ENCODE measurements around the gene PALLD. TPM values are rescaled to one million over a fixed set of nuclear protein-coding genes. Genes with fewer than 3 reads are reported as not detected.

Gene PALLD
- total and polyA plus RNA-seq, 2 of the 8 experiments (the other 6 are each of a cell fraction or from before 2014, with no cell fraction given) = 10.5 to 25.0 TPM

GRCh38 chr4:168484626-168485025, 12.2 kb upstream of the PALLD start:
- H2BK120ac ChIP-seq (replicated peaks; ENCODE audit: low read depth, low read length) = no peak overlapping the region
- no peak overlapping the region for H2BK15ac ChIP-seq (ENCODE audit: low read length)
- H2AK5ac ChIP-seq (ENCODE audit: low read depth, low read length) = no peak overlapping the region
- H4K5ac ChIP-seq (ENCODE audit: insufficient read length, low read depth, low read length) = no peak overlapping the region
- H3K4me1 ChIP-seq (replicated peaks in 1 of 4; ENCODE audit: control insufficient read depth in 3 of 4, insufficient read depth in 4 of 4, low read length in 3 of 4) = peaks cover 0 to 2% (median 0%) of the 10 kb centered on the region in 4 experiments; a peak in 1 of 7 replicates
- H4K20me1 ChIP-seq (replicated peaks in 1 of 2; ENCODE audit: control insufficient read depth in 1 of 2, insufficient read depth in 2 of 2, low read length in 2 of 2) = no peaks in the 10 kb centered on the region
- no peak overlapping the region for H2BK5ac ChIP-seq (ENCODE audit: low read depth, low read length)
- no peak overlapping the region for H3K27ac ChIP-seq (ENCODE audit: low read depth, low read length)
- ChIA-PET POLR2A (ENCODE audit: partially characterized antibody) (no interaction called here), CTCF (ENCODE audit: partially characterized antibody) (no interaction called here)
- H3K23ac ChIP-seq (ENCODE audit: insufficient read length) = no peak overlapping the region
- no peak for FAIRE-seq
- H3K79me2 ChIP-seq (ENCODE audit: control insufficient read depth in 1 of 2, insufficient read depth in 2 of 2, low read length in 2 of 2) = no peaks in the 10 kb centered on the region
- no peak overlapping the region for H3K4me2 ChIP-seq (ENCODE audit: insufficient read depth in 1 of 2, low read depth in 2 of 2, low read length in 2 of 2)
- H4K8ac ChIP-seq (ENCODE audit: extremely low read depth, insufficient read depth, low read length) = no peak overlapping the region
- no peak overlapping the region for H3K4ac ChIP-seq (replicated peaks; ENCODE audit: insufficient read length, low read depth, low read length)
- H3K4me3 ChIP-seq (ENCODE audit: extremely low read depth in 1 of 4, insufficient read depth in 2 of 4, low read depth in 3 of 4, low read length in 4 of 4) = no peak overlapping the region
- H3K79me1 ChIP-seq (ENCODE audit: low read depth, low read length) = no peaks in the 10 kb centered on the region
- no peak overlapping the region for H3K18ac ChIP-seq (ENCODE audit: extremely low read depth, low read length)
- H2BK20ac ChIP-seq (ENCODE audit: low read length) = no peak overlapping the region
- H4K91ac ChIP-seq (replicated peaks; ENCODE audit: insufficient read length, low read length) = no peak overlapping the region
- H3K27me3 ChIP-seq (replicated peaks in 1 of 4; ENCODE audit: control insufficient read depth in 3 of 4, extremely low read depth in 1 of 4, insufficient read depth in 3 of 4, low read length in 3 of 4) = peaks cover 0 to 2% (median 0%) of the 10 kb centered on the region in 4 experiments; a peak in 2 of 7 replicates
- H3K23me2 ChIP-seq (ENCODE audit: low read depth, low read length) = no peaks in the 10 kb centered on the region; the same call in 1 of the 2 replicates
- no peak overlapping the region for H2AFZ ChIP-seq (ENCODE audit: low read length)
- no peak overlapping the region for H3K14ac ChIP-seq (ENCODE audit: insufficient read length)
- H3K9me3 ChIP-seq (ENCODE audit: insufficient read depth in 2 of 2, low read depth in 1 of 2, low read length in 1 of 2) = no peaks in the 10 kb centered on the region
- no peak overlapping the region for H3K56ac ChIP-seq (replicated peaks; ENCODE audit: insufficient read length, low read depth, low read length)
- no peak overlapping the region for H2BK12ac ChIP-seq (ENCODE audit: low read depth, low read length)
- no peak overlapping the region for H3K9ac ChIP-seq (replicated peaks in 1 of 4; ENCODE audit: extremely low read depth in 1 of 4, low read depth in 3 of 4, low read length in 3 of 4)
- DNase-seq (ENCODE audit: low read depth in 1 of 2, low spot score in 2 of 2) = no peak
- no peaks in the 10 kb centered on the region for H3K36me3 ChIP-seq (ENCODE audit: control insufficient read depth in 2 of 4, insufficient read depth in 4 of 4, low read length in 3 of 4)
- TF ChIP-seq BACH1 (IDR thresholded peaks at IDR 0.05; ENCODE audit: low read length) (no peak), SP4 (IDR thresholded peaks at IDR 0.05; ENCODE audit: low read length) (no peak), SIRT6 (IDR thresholded peaks at IDR 0.05; ENCODE audit: low read length) (no peak), RAD21 (IDR thresholded peaks at IDR 0.05 in 1 of 2, conservative IDR thresholded peaks at IDR 0.05 in 1 of 2; ENCODE audit: low read depth in 2 of 2, low read length in 2 of 2) (no peak), ATF3 (IDR thresholded peaks at IDR 0.05; ENCODE audit: insufficient read depth, low read depth, low read length) (no peak), E2F6 (IDR thresholded peaks at IDR 0.05) (no peak), POLR2A (IDR thresholded peaks at IDR 0.05; ENCODE audit: control extremely low read depth in 1 of 2, low read depth in 2 of 2, low read length in 2 of 2) (no peak), NRF1 (IDR thresholded peaks at IDR 0.05; ENCODE audit: low read depth, low read length) (no peak), CBX8 (IDR thresholded peaks at IDR 0.05; ENCODE audit: borderline replicate concordance, low read depth, low read length) (no peak), CHD1 (IDR thresholded peaks at IDR 0.05; ENCODE audit: low read depth, low read length) (no peak), MAX (IDR thresholded peaks at IDR 0.05) (no peak), CREB1 (IDR thresholded peaks at IDR 0.05) (no peak), JUN (IDR thresholded peaks at IDR 0.05; ENCODE audit: low read depth, low read length) (no peak), RNF2 (IDR thresholded peaks at IDR 0.05; ENCODE audit: borderline replicate concordance, low read depth, low read length, missing control alignments, poor library complexity, severe bottlenecking) (no peak), RXRA (IDR thresholded peaks at IDR 0.05; ENCODE audit: insufficient read depth, low read depth, low read length) (no peak)

Data from H1 (cell line).